Retina (tissue), 1 donor: ENCODE results near the gene DTHD1.

Experiments used
- DNase-seq: peaks from one replicate; pipeline ENCODE4 v3.0.0-alpha.2; 2016

Gene DTHD1

DNA sequence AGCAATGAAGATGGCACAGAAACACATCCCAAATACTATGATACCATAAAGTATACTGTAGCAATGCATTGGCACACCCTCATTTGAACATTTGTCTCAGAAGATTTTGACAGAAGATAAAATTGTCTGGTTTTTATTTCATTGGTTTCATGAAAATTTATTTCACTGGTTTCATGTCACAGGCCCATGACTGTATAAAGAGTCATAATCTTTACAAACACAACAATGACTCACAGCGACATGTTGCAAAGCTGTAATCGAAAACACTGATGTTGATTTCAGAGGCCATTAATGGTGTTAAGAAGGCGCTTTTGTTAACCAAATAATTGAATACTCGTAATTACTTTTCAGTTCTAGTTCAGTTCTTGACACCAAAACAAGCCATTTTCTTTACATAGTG lies 8.1 kb upstream of the DTHD1 start:
- no peak for DNase-seq

DNA sequence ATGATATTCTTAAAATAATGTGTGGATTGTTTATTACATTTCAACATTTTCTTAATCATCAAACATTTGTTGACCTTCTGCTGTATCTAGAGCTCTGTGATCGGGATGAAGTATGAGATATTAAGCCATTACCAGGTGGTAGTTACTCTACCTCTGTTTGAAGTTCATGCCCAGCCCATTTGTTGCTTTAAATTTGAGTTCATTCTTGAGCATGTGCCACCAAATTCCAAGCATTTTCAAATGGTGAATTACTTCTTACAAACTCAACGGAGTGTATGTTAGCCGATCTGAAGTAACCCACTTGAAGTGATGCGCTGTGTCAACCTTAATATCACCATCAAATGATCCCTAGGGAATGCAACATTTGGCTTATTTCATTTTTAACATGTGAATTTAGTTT lies 7.3 kb upstream of the DTHD1 start:
- DNase-seq, result no peak

DNA sequence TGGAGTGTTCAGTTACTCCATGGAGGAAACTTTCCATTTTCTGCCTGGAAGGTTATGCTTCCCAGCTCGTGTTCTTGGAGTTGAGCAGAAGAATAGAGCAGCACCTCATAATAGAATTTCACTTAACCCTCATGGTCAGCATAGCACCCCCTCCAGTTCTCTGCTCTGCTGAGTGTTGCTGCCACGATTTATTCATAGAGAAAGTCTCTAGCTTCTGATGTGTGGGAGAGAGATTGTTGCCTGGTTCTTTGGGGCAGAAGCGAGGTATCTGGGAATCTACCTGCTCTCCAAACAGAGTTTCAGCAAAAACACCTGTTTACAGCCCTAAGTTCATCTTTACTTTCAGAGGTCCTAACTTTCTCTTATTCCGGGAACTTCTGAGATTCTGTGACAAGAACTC lies 3.9 kb upstream of the DTHD1 start:
- no peak for DNase-seq

DNA sequence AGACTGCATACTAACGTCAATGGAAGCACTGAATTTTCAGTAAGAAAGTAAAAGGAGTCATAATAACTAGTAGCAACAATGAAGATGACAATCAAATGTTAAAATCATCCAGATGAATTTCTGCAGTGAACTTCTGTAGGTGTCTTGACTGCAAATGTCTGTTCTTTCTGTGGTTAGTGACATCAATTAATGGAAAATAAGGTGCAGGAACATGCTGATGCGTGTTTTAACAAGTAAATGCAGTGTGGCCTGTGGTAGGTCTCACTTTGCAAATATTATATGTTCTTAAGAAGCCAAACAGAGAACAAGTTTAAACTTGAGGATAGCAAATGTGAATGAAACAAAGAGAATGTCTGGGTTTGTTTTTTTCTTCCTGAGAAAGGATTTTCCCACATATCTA lies 2.6 kb upstream of the DTHD1 start:
- no peak for DNase-seq

DNA sequence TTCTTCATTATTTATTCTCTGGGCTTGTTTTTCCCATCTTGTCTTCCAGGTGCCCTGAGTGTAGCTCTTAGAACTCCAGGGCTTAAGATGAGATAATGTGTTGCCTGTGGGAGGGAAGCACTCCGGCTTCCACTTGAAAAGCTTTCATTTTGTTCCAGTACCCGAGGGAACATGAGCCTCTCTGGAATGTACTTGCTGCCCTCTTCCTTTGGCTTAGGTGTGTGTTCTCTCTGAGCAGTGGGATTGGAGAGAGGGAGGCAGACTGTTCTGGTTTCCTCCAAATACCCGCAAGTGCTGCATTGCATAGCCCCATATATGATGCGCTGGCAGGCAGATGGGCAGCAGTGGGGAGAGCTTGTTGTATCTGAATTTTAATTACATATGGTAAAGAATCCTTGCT lies 861 bp upstream of the DTHD1 start:
- peak; percentile 35 for DNase-seq

DNA sequence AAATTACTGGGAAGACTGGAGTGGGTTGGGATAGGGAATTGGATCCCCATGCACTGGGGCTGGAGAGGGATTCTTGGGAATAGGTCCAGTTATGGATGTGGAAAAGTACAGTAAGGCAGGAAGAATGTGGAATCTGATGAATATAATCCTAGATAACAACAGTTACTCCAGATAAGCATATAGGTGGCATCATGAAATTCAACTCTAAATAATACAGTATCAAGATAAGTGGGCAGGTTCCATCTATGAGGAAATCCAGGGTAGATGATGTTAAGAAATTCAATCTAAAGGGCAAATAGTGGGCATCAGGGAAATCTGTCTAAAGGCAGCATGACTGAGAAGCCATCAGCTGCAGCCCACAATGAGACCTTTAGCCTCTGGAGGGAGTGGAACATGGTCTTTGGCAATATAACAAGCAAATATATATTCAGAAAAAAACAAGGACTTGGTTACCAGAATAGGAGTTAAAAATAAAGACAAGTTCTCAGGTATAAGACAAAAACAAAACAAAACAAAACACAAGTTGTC lies 1.2 kb downstream of the DTHD1 start:
- DNase-seq, result no peak

DNA sequence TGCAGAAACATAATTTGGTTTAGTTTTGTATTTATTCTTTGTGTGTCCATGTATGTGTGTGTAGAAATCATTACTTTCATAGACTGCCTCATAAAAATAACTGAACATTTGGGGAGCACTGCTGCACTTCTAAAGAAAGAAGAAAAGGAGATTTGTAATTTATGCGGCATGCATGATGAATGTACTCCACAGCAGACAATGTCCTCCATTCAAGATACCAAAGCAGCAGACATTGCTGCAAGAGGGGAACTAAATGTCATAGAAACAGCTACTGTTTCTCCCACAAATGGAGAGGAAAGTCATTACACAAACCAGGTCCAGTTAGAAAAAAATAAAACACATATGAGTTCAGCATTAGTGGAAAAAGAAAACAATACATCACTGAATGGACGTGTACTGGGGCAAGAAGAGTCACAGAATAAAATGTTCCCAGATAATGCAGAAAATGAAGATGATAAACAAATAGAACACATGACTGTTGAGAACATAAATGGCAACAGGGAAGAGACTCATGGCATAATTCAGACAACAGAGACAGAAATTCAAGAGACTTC lies 2.6 kb downstream of the DTHD1 start:
- no peak for DNase-seq

DNA sequence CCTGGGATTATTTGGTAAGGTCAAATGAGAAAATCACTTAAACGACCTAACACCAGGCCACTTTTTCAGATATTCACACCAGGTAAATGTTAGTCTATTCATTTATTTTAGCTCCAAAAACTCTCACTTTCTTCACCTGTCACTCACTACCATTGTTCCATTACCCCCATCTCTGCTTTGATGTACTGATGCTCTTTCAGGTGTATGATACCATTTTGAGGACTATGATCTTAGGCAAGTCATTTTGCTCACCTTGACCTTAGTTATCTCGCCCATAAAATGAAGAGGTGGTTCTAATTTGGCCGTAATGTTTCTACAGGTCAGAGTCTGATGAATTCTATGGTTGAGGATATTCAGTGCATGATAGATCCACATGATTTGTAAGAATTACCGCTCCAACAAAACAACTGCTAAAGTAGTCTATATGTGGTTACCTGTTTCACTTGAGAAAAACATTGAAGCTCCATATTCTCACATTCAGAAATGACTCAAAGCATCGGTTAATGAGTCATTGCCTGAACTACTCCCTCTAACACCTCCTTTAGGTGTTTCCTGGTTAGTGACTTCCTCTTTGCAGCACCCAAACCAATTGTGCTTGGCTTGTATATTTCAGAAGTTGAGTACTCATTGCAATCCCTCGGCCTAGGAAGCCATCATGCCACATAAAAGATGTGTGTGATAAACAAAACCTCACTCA lies 4.5 kb downstream of the DTHD1 start:
- no peak for DNase-seq

DNA sequence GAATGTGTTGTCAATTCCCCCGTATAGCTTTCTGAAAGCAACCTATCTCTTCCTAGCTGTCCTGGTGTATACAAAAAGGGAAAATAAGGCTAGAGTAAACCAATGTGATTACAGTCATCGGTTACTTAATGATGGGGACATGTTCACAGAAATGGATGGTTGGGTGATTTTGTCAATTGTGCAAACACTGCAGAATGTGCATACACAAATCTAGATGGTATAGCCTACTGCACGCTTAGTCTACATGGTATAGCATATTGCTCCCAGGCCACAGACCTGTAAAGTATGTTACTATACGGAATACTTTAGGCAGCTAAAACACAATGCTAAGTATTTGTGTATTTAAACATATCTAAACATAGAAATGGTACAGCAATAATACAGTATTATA lies 5.1 kb downstream of the DTHD1 start:
- DNase-seq, result no peak

DNA sequence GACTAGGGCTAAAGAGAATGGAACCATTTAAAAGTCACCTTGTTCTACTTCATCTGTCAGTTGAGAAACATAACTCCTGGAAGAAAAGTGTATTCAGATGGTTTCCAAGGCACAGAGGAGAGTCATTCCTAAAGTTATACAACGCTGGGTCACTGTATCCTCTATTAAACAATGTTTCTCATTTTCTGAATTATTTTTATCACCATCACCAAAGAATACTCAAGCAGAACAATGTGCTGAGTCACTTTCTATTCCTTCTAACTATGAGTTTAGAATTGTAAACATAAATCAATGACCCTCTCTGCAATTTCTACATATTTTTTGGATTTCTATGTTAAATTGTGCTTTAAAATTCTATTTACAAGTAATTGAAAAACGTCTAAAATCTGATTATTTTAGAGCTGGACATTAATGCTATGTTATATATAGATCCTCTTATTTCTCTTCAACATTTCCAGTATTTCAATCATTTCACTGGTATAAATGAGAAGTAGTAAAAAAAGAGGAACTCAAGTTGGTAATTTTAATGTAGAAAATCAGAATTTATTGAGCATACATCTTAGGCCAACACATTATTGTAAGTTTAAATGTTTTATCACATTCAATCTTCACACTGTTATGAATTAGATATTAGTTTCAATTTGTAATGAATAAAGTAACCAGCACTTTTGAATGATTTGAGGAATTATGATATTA lies 7.5 kb downstream of the DTHD1 start:
- DNase-seq, result no peak

DNA sequence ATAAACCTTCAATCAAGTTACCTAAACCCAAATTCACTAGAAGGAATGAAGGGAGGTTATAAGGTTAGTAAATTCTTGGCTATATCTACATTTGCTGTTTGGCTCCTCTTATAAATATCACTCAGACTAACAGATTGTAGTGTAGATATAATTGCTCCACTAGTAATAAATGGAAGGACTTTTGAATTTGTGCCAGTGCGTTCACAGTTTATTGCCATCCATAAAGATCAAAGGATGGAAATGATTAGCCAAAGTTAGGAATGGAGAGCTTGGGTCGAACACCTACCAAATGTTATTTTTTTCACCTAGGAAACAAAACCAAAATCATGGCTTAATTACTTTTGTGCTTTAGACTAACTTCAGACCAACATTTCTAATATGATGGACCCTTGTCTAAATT lies 9.2 kb downstream of the DTHD1 start:
- no peak for DNase-seq

DNA sequence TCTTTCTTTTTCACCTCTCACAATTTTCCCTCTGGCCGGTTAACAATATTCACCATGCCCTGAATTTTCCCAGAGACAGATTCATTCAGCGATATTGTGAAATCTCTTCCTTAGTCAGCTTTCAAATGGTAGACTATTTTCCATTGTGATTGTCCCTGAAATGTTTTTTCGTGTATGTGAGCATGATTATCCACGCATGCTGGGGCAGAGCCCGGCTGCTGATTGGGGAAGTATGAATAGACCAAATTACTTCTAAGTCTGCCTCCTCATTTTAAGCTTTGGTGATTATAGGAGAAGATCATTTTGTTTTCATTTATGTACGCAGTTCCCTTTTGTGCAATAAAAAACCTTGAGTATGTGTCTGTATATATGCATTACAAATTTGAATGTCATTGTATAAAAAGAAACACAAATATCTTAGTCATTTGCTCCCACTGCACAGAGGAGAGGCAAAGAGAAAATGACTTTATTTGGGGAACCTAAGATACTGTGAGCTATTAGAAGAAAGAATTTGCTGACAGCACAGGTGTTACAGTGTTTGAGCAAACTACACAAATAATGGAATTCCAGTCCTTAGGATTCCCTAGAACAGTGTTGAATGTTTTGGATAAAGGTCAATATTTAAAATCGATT lies 11.3 kb downstream of the DTHD1 start:
- no peak for DNase-seq

DNA sequence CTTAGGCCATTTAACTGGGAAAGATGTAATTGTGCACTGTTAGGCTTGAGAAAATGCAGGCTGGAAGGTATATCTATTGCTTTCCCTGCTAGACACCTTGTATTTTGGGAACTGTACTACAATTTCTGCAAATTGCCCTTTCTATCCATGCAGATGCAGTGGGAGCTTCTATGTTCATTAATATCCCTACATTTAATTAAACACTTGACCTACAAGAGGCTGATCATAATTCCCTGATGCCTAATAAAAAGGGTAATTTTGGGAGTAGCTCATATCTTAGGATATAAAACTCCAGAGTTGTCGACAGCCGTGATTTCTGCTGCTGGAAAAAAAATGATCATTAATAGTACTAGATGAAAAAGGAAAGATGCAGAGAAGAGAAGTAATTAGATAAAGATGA lies 19.7 kb downstream of the DTHD1 start:
- DNase-seq, result no peak

DNA sequence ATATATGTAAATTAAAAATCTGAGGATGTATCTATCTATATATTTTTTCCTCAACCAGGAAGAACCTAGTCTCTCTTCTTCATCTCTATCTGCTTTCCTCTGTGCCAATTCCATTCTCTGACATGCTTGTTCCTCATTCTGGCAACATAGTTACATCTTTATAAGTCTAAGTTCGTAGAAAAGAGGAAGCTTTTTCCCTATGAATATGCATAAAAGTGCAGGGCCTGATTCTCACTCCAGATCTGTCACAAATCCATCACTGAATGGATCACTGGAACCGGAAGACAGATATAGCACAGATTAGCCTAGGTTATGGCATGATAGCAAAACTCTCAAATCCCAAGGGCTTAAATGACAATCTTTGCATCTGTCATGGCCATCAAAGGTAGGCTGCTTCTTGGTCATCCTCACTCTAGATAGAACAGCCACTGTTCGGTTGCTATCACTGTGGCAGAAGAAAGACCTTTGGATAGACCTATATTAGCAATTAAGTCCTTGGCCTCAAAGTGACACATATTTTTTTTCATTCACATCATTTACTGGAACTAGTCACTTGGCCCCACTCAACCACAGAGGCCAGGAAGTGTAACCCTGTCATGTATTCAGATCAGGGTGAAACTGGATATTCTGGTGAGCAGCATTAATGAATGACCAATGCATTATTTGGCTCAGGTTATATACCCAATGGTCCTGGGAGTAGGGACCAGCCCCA lies 22.2 kb downstream of the DTHD1 start:
- no peak for DNase-seq

DNA sequence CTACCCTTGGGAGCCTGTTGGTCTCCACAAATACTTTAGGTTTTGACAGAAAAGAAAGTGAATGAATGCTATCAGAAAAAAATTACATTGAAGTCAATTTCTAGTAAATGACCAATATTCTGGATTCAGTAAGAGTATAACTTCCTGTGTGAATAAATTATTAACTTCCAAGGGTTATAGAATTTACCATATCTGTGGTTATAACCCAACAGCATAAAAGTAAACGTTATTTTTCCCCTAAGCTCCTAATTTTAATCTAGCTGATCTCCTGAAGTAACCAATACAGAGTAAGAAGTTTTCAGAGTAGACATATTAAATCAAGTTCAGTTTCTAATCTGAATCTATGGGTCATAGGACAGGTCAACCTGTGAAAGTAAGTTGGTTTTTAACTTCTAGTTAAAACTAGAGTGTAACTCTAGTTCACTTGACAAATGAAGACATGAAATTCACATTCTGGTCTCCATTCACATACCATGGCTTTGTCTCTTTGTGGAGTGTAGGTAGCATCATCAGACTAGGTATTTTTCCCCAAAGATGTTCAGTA lies 22.8 kb downstream of the DTHD1 start:
- no peak for DNase-seq

DNA sequence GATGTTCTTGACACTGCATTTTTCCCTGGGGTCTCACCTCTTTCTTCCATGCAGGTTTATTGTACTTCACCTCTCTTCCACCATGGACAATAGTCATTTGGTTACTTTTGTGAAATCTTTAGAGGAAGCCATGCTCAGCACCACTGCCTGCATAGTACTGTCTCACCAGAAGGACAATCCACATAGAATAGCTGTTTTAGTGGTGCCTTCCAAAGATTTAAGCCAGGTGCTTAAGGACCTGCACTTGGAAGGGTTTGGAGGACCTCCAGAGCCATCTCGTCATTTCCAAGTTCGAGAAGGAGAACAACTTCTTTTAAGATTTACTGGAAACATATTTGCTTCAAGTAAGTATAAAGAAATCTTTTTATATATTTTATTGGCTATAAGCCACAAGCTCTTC lies 26.7 kb downstream of the DTHD1 start:
- no peak for DNase-seq

DNA sequence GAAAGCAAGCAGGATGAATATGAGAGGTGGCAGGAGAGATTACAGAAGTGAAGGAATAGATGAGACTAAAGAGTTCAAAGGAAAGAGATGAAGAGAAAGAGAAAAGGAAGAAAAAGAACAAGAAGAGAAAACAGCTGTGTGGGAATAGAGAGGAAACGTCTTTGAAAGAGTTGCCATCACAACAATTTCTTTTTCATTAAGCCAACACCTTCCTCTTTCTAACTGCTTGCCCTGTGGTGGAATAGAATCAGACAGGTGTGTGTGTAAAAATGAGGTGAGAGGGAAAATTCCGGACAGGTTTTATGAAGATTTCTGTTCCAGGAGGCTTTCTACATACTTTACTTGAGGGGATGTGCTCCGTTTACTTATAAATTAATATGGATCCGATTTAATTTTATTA lies 28.8 kb downstream of the DTHD1 start:
- no peak for DNase-seq

DNA sequence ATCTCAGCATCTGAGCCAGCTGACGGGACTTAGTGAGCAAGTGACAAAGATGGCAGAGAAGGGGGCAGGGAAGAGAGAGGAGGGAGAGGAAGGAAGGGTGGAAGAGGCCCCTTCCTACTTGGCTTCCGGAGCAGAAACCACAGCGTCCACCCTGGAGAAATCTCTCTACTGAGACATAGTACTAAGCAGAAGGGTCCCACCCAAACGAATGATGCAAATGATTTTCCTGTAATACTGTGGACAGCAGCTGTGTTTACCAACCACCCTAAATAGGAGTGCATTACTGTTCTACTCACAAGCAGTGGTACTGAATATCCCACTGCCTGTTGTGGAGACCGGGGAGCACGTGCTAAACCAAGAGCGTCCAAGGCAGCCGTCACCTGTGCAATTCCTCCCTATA lies 29.4 kb downstream of the DTHD1 start:
- DNase-seq, result no peak

DNA sequence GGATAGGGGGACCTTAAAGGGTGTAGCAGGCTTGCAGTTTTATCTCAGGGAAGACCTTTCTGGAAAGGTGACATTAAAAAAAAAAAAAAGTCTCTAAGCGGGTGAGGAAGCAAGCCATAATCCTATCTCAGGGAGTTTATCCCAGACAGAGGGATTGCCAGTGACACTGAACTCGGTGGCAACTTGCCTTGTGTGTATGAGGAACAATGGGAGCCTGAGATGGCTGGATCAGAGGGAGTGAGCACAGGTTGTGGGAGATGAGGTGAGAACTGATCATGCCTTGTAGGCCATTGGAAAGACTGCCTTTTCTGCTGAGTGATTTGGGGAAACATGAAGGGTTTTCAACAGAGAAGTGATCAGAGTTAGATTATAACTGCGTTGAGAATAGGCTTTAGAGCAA lies 31.1 kb downstream of the DTHD1 start:
- no peak for DNase-seq

DNA sequence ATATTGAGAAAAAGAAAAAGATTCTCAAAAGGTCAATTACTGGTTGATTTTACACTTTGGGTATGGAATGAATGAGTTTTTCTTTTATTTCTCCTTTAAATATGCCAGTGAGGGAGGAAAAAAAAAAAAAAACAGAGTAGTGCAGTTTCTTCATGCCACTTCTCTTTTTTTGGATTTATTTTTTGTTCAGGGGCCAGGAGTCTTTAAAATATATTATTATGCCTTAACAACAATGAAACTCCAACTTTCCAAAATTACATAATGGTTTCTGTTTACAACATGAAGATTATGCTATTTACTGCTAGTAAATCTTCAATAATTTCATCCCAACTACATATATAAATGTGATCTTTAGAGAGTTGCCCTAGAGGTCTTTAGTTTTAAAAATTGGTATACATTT lies 31.9 kb downstream of the DTHD1 start:
- no peak for DNase-seq

DNA sequence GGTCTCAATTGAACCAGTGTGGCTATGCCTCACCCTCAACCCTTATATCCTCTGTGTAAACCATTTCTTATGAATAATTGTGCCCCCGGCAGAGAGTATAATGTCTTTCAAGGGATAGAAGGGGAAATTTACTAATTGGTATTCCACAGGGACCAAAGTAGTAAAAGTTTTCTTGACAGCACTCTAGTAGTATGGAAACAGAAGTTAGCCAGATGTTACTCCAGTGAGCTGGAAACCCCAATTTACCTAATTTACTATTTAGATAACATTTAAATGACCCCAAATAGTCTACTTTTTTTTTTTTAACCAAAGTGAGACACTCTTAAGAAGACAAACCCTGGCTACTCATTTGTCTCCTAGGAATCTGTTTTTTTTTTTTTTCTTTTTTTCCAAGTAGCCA lies 32.3 kb downstream of the DTHD1 start:
- no peak for DNase-seq

DNA sequence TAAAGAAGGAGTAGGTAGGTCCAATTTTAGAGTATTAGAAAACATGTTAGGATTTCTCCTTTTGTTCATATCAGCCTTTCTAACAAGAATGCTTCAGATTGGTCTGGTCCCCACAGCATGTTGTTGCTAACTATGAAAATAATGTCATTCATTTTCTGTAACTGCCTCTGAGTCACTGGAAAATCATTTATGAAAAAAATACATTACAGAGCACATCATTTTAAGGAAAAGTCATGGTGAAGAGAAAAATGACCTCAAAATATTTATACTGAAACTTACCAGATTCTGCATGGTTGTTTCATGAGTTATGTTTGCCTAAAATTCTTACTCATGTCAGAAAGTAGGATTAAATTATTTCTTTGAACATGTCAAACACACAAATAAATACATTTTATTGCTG lies 35.2 kb downstream of the DTHD1 start:
- no peak for DNase-seq

DNA sequence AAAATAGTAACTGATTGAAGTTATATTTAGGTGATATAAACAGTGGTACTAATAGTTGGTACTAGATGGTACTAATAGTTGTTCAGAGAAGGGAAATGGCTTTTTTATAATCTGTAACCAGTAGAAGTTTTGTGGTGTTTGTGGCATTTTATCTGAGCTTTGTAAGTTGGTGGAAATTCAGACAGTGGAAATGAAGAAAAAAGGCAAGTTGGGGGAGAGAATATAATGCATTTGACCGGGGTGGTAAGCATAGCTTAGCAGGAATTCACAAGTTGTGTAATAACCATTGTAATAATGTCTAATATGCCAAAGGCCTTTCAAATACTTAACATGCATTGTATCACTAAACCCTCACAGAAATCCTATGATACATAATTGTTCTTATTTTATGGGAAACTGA lies 36.3 kb downstream of the DTHD1 start:
- DNase-seq, result no peak
